Endothelial cell of umbilical vein (primary cell): Measurements from ENCODE around the gene SLC44A5. TPM values are rescaled to one million over a fixed set of nuclear protein-coding genes. Genes with fewer than 3 reads are reported as not detected.
"Not testable (repeated sequence)": the region's sequence is repeated elsewhere in the genome, so short reads cannot be mapped to it uniquely, and the experiment has no call there.

Source experiments
- BruUV-seq: library from RNA; stranded (reverse); fragments of 400-500 nt; replicated peaks from 2 replicates; lab custom pipeline; 2021; lab: Mats Ljungman, UMichigan
- CTCF ChIA-PET: fragments of 300-600, 350-600 bp; sonication (Branson Sonifier 250); formaldehyde crosslinking; loops from one replicate; lab custom pipeline; 2021; ENCODE audit warnings: antibody characterized with exemption, inconsistent platforms; lab: Charles Lee
- POLR2A ChIA-PET: fragments of 300-600, 350-600 bp; sonication (Branson Sonifier 250); formaldehyde crosslinking; loops from one replicate; lab custom pipeline; 2021; ENCODE audit warnings: antibody characterized with exemption, inconsistent platforms; lab: Charles Lee
- DNase-seq: peaks from one replicate; pipeline ENCODE4 v3.0.0-alpha.2; 2011; ENCODE audit warnings: low read depth, low spot score
- FAIRE-seq: peaks from 2 replicates; lab custom pipeline; 2011; peaks lifted over from hg19 to GRCh38; lab: Jason Lieb, UNC
- H2AFZ ChIP-seq: 2 replicates; pipeline ENCODE4 v1.6.0; 2012; ENCODE audit warnings: low read depth, low read length, control low read depth, inconsistent platforms
- H3K27ac ChIP-seq: 2 replicates; pipeline ENCODE4 v1.5.1; 2011; ENCODE audit warnings: low read depth, mild to moderate bottlenecking, control low read depth, low read length, moderate library complexity; ENCODE audit not compliant: insufficient read depth
- H3K27me3 ChIP-seq, 2 experiments: 2 replicates each; pipeline versions ENCODE4 v1.6.0 to v1.6.1; 2011; ENCODE audit warnings: low read length in 2 of 2, mixed read lengths in 1 of 2; ENCODE audit not compliant: control insufficient read depth in 2 of 2, insufficient read depth in 2 of 2
- H3K36me3 ChIP-seq, 2 experiments: 2 replicates in 1 of 2; 3 replicates in 1 of 2; pipeline ENCODE4 v1.5.1; 2011; ENCODE audit warnings: low read length in 2 of 2, mild to moderate bottlenecking in 1 of 2, moderate library complexity in 1 of 2; ENCODE audit not compliant: control insufficient read depth in 2 of 2, insufficient read depth in 2 of 2; ENCODE audit errors: extremely low read depth in 1 of 2
- H3K4me1 ChIP-seq: 3 replicates; pipeline ENCODE4 v1.5.1; 2011; ENCODE audit warnings: mild to moderate bottlenecking, low read length; ENCODE audit not compliant: control insufficient read depth, insufficient read depth; ENCODE audit errors: extremely low read depth
- H3K4me2 ChIP-seq: 2 replicates; pipeline ENCODE4 v1.6.1; 2011; ENCODE audit warnings: low read length, control low read depth, mixed read lengths; ENCODE audit not compliant: insufficient read depth
- H3K4me3 ChIP-seq, 3 experiments: fragments of 200-600 bp in 1 of 3; sonication (generic), shearing (Covaris generic) in 1 of 3; replicated peaks in 1 of 3; 2 replicates each; pipeline ENCODE4 v1.5.1; 2011 to 2016; ENCODE audit warnings: control low read depth in 3 of 3, low read length in 3 of 3, mild to moderate bottlenecking in 2 of 3, inconsistent platforms in 1 of 3, low read depth in 1 of 3, moderate library complexity in 1 of 3; ENCODE audit not compliant: insufficient read depth in 1 of 3
- H3K79me2 ChIP-seq: 2 replicates; pipeline ENCODE4 v1.6.0; 2012; ENCODE audit warnings: low read length, inconsistent platforms; ENCODE audit not compliant: control insufficient read depth, insufficient read depth
- H3K9ac ChIP-seq: replicated peaks from 2 replicates; pipeline ENCODE3; 2011; ENCODE audit warnings: low read length, control low read depth; ENCODE audit not compliant: insufficient read depth; ENCODE audit errors: extremely low read depth
- H3K9me1 ChIP-seq: replicated peaks from 3 replicates; pipeline ENCODE4 v1.6.0; 2011; ENCODE audit warnings: mild to moderate bottlenecking, low read length; ENCODE audit not compliant: control insufficient read depth, insufficient read depth; ENCODE audit errors: extremely low read depth
- H3K9me3 ChIP-seq: replicated peaks from 2 replicates; pipeline ENCODE4 v1.5.1; 2012; ENCODE audit warnings: low read length, inconsistent platforms; ENCODE audit not compliant: control insufficient read depth, insufficient read depth
- H4K20me1 ChIP-seq: replicated peaks from 2 replicates; pipeline ENCODE3; 2011; ENCODE audit warnings: mild to moderate bottlenecking, low read length; ENCODE audit not compliant: control insufficient read depth, insufficient read depth; ENCODE audit errors: extremely low read depth
- CTCF ChIP-seq, 2 donors: IDR thresholded peaks; 1 replicate in 1 of 2; 2 replicates in 1 of 2; pipeline ENCODE4 v1.5.1; 2011; ENCODE audit warnings: low read length in 2 of 2, mild to moderate bottlenecking in 2 of 2, moderate library complexity in 2 of 2, control low read depth in 1 of 2, inconsistent platforms in 1 of 2, low read depth in 1 of 2; ENCODE audit not compliant: insufficient read depth in 1 of 2; ENCODE audit errors: extremely low read depth in 1 of 2
- EZH2 ChIP-seq: IDR thresholded peaks from 2 replicates; pipeline ENCODE4 v1.6.1; 2012; ENCODE audit warnings: borderline replicate concordance, low read depth, mild to moderate bottlenecking, moderate library complexity, low read length, inconsistent platforms; ENCODE audit not compliant: severe bottlenecking
- FOS ChIP-seq: IDR thresholded peaks from 2 replicates; pipeline ENCODE4 v1.6.1; 2011; ENCODE audit warnings: mild to moderate bottlenecking, low read length, moderate library complexity, borderline replicate concordance; ENCODE audit not compliant: insufficient read depth
- GATA2 ChIP-seq: IDR thresholded peaks from 2 replicates; pipeline ENCODE4 v1.7.0; 2011; ENCODE audit warnings: low read depth, mild to moderate bottlenecking, moderate library complexity, mixed read lengths, low read length; ENCODE audit not compliant: insufficient read length, insufficient read depth
- JUN ChIP-seq: IDR thresholded peaks from 2 replicates; pipeline ENCODE4 v1.6.1; 2011; ENCODE audit warnings: borderline replicate concordance, low read depth; ENCODE audit not compliant: insufficient read length, insufficient read depth
- MAX ChIP-seq: IDR thresholded peaks from 2 replicates; pipeline ENCODE4 v1.6.1; 2011; ENCODE audit not compliant: insufficient read depth, insufficient read length
- MYC ChIP-seq: IDR thresholded peaks from one replicate; pipeline ENCODE4 v1.6.1; 2011; ENCODE audit warnings: mild to moderate bottlenecking, low read depth, low read length
- POLR2A ChIP-seq: IDR thresholded peaks from 2 replicates; pipeline ENCODE4 v1.6.1; 2012; ENCODE audit warnings: low read depth, mild to moderate bottlenecking, control low read depth, low read length
- POLR2AphosphoS5 ChIP-seq: IDR thresholded peaks from 2 replicates; pipeline ENCODE4 v1.6.1; 2012; ENCODE audit warnings: low read depth, mild to moderate bottlenecking, control low read depth, low read length, moderate library complexity; ENCODE audit not compliant: insufficient read depth
- dilution Hi-C: fragments of 300-500 bp; cut with MboI; formaldehyde crosslinking; loops from one replicate; pipeline ENCODE4 v1.15.0; 2019; ENCODE audit warnings: low sequenced_read_pairs; ENCODE audit not compliant: extremely low pct_ligation_motif_present
- intact Hi-C: fragments of 100-400 bp; cut with micrococcal nuclease; formaldehyde crosslinking; loops from one replicate; pipeline ENCODE4 v1.10.0; 2022
- polyA plus RNA-seq, 4 experiments: library from polyadenylated mRNA; depleted of rRNA in 3 of 4; stranded (reverse) in 3 of 4; unstranded in 1 of 4; fragments of >200 nt; gene quantifications; 2 replicates each; pipeline versions ENCODE4 v1.2.1 to v1.2.3, GENCODE V29; 2011 to 2012; ENCODE audit warnings: missing spikeins in 1 of 4
- total RNA-seq: library from RNA; stranded (reverse); gene quantifications from 2 replicates; pipeline ENCODE4 v1.2.3, GENCODE V29; 2021

Gene SLC44A5
- total and polyA plus RNA-seq, 2 donors (not counting 3 experiments of a cell fraction or from before 2014, with no cell fraction given): 1.6 to 3.2 TPM

- CTCF ChIA-PET: interaction anchor here (0.7 to 1.7 kb wide), 6 partner anchors 9 to 217 kb away, joined by 3 to 8 read pairs (median 4); no protein-coding TSS in a partner anchor
- BruUV-seq: no TSS peak
- Histone ChIP-seq H2AFZ (no peak overlapping the region), H3K36me3 (no peaks in the 10 kb centered on the region), H3K4me2 (peak overlapping the region; percentile 77), H3K9ac (peak overlapping the region; percentile 22), H3K4me3 (no peak overlapping the region), H3K27ac (peak overlapping the region; percentile 1), H4K20me1 (no peaks in the 10 kb centered on the region), H3K4me1 (peaks cover 11% of the 10 kb centered on the region), H3K9me3 (no peaks in the 10 kb centered on the region), H3K27me3 (no peaks in the 10 kb centered on the region), H3K79me2 (no peaks in the 10 kb centered on the region), H3K9me1 (no peaks in the 10 kb centered on the region)
- intact Hi-C loops: loop anchor here (2.0 kb wide), 1 partner anchor 46 kb away; no protein-coding TSS in a partner anchor
- DNase-seq (peak; percentile 80), FAIRE-seq (peak; percentile 80)
- POLR2A ChIA-PET: no interaction called here
- TF ChIP-seq POLR2AphosphoS5 (no peak), FOS (no peak), JUN (no peak), POLR2A (no peak), CTCF (IDR thresholded peaks at IDR 0.05; ENCODE audit: extremely low read depth in 1 of 2, insufficient read depth in 1 of 2, low read depth in 1 of 2, low read length in 2 of 2) (no peak), EZH2 (no peak), MAX (no peak), MYC (no peak), GATA2 (no peak)
- dilution Hi-C loops: no loop called here
These were observed 128.0 kb downstream of the SLC44A5 start for GRCh38 chr1:75482951-75483350.

GRCh38 chr1:75476486-75476885 is 134.4 kb downstream of the SLC44A5 start:
- H3K4me1 ChIP-seq: peaks cover 23% of the 10 kb centered on the region
- FAIRE-seq, POLR2A ChIA-PET, H3K9ac ChIP-seq, DNase-seq, H2AFZ ChIP-seq, H4K20me1 ChIP-seq, H3K36me3 ChIP-seq, intact Hi-C loops, BruUV-seq, H3K4me3 ChIP-seq, H3K27me3 ChIP-seq, H3K9me3 ChIP-seq, H3K79me2 ChIP-seq, H3K4me2 ChIP-seq, H3K27ac ChIP-seq, dilution Hi-C loops, CTCF ChIA-PET, H3K9me1 ChIP-seq: not testable (repeated sequence)
